Aorta (tissue), 5 donors: ENCODE results near the gene SPANXN4. TPM values are rescaled to one million over a fixed set of nuclear protein-coding genes. Genes with fewer than 3 reads are reported as not detected.

Experiments used
- ATAC-seq: fragments of 200-7000 bp; cut with Tn5 transposase; one replicate; pipeline ENCODE4 v1.9.1; 2022; ENCODE audit warnings: moderate library complexity; ENCODE audit not compliant: low FRiP score
- DNase-seq, 2 donors: peaks; one replicate each; pipeline ENCODE4 v3.0.0-alpha.2; 2020
- H3K27ac ChIP-seq, 2 donors: one replicate each; pipeline ENCODE4 v1.5.1; 2013; ENCODE audit warnings: low read length in 2 of 2, mild to moderate bottlenecking in 2 of 2, moderate library complexity in 2 of 2, control low read depth in 1 of 2, inconsistent platforms in 1 of 2, low read depth in 1 of 2
- H3K27me3 ChIP-seq, 2 donors: one replicate each; pipeline ENCODE4 v1.6.1; 2013; ENCODE audit warnings: control low read depth in 1 of 2, low read length in 1 of 2, mild to moderate bottlenecking in 1 of 2, moderate library complexity in 1 of 2; ENCODE audit not compliant: insufficient read depth in 2 of 2, control insufficient read depth in 1 of 2
- H3K36me3 ChIP-seq, 2 donors: one replicate each; pipeline ENCODE4 v1.6.1; 2013; ENCODE audit warnings: control low read depth in 1 of 2, low read length in 1 of 2, mild to moderate bottlenecking in 1 of 2; ENCODE audit not compliant: insufficient read depth in 2 of 2, control insufficient read depth in 1 of 2
- H3K4me1 ChIP-seq, 2 donors: one replicate each; pipeline ENCODE4 v1.6.1; 2013; ENCODE audit warnings: low read length in 2 of 2, control low read depth in 1 of 2, mild to moderate bottlenecking in 1 of 2, moderate library complexity in 1 of 2; ENCODE audit not compliant: insufficient read depth in 2 of 2, control insufficient read depth in 1 of 2
- H3K4me3 ChIP-seq, 2 donors: one replicate each; pipeline ENCODE4 v1.5.1; 2013; ENCODE audit warnings: low read length in 2 of 2, control low read depth in 1 of 2, mild to moderate bottlenecking in 1 of 2
- H3K9me3 ChIP-seq: one replicate; pipeline ENCODE4 v1.6.1; 2013; ENCODE audit warnings: mild to moderate bottlenecking, low read length; ENCODE audit not compliant: control insufficient read depth
- WGBS, 2 donors: extraction: QIAGEN DNeasy Blood & Tissue Kit; methylation state at CpG; one replicate each; pipeline ENCODE4 v1.1.7; 2013; 5-methylcytosine and 5-hydroxymethylcytosine counted together
- intact Hi-C, 2 donors: fragments of 100-400 bp; cut with DNase I; formaldehyde crosslinking; loops; one replicate each; pipeline versions ENCODE4 v1.14.2 to v1.15.0; 2022
- long read RNA-seq, 2 donors: library from polyadenylated mRNA; unstranded; transcript quantifications; one replicate each; pipeline ENCODE4 v2.0.0, GENCODE V29; 2020 to 2021
- polyA plus RNA-seq, 2 donors: library from polyadenylated mRNA; stranded (reverse); fragments of 200-250 nt; gene quantifications; one replicate each; pipeline ENCODE4 v1.2.3, GENCODE V29; 2013
- total RNA-seq, 2 donors: library from RNA; stranded (reverse); fragmentation: NEBNext Ultra II Directional; extraction: Animal tissue kit (Norgen Biotek cat#: 25700); gene quantifications; one replicate each; pipeline ENCODE4 v1.2.1, GENCODE V29; 2021
- donor health status: healthy with polysubstance abuse.
- donor health status: Bipolar disorder and iron deficiency.
- donor health status: DM: no; HTN: no; CAD: no.
- donor health status: DM: no; HTN: no; CAD: no.
- donor health status: DM: yes; HTN: yes; CAD: no.

The SPANXN4 gene, protein sequence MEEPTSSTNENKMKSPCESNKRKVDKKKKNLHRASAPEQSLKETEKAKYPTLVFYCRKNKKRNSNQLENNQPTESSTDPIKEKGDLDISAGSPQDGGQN
- total RNA-seq (not detected), polyA plus RNA-seq (not detected)
- long read RNA-seq, donor 1: 0 reads
- long read RNA-seq, donor 2: 0 reads

DNA sequence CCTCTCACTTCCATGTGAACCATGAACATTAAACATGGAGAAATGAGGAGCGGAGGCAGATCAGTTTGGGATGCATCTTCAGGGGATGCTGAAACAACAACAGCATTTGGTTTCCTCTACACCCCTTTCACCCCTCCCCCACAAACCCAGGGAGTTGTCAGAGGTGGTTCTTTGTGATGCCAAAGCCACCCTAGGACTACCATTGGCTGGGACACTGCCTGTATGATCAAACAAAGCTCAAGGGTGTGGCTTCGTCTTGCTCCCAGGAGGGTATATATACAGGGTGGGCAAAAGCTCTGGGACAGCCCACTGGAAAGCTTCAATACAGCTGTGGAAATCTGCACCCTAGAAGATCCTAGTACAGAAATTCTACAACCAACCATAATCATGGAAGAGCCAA, at the start of gene SPANXN4:
Gene SPANXN4, plus strand, starts transcription at position 301 of the 400 bp plus-strand sequence. Its CDS starts 87 bp downstream, at position 388.
- H3K4me1 ChIP-seq: no peaks in the 10 kb centered on the region
- no peak within 1 kb of the TSS for H3K4me3 ChIP-seq
- 74 to 84% methylated on average over 2 of the region's 2 CpGs for WGBS, 2 donors
- ATAC-seq (no peak), DNase-seq (no peak)
- H3K27ac ChIP-seq: no peak within 1 kb of the TSS
- H3K27me3 ChIP-seq: no peaks in the 10 kb centered on the region
- intact Hi-C loops: no loop called here
- H3K9me3 ChIP-seq: no peaks in the 10 kb centered on the region
- no peaks in the 10 kb centered on the region for H3K36me3 ChIP-seq

DNA sequence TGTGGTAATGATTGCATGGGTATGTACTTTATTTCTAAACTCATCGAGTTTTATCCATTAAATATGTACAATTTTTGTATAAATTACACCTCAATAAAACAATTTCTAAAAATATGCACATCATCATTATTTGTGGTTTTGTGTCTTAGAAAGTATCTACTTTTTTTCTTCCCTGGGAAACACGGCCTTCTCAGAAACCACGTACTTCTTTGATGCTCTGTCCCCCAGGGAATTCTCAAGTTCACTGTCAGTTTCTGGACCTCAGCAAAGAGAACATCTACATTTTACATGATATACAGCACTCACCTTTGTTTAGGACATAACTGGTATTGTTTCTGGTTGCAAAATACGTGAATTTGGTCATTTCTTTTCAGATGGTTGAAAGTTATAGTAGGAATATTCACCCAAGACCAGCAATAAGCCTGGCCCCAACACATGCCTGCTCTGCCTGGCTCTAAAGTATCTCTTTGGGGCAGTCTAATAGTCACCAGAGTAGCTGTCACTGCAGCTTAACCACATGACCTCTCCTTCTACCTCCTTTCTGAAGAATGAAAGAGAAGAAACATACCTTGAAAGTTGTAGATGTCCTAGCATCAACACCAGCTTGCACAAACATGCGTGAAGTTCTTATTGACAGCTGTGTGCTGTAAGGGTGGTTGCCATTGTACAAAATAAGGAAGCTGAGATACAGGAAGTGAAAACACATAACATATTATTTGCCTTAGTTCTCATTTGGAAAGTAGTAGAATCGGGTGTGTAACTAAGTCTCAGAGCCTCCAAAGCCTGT, 48.4 kb upstream of the SPANXN4 start:
- no peaks in the 10 kb centered on the region for H3K27me3 ChIP-seq
- intact Hi-C loops: no loop called here
- no peaks in the 10 kb centered on the region for H3K9me3 ChIP-seq
- no peaks in the 10 kb centered on the region for H3K4me1 ChIP-seq
- H3K27ac ChIP-seq: no peak overlapping the region
- 68 to 84% methylated on average over 6 of the region's 6 CpGs for WGBS, 2 donors
- no peak for ATAC-seq
- H3K4me3 ChIP-seq: no peak overlapping the region
- H3K36me3 ChIP-seq: no peaks in the 10 kb centered on the region
- DNase-seq: no peak

DNA sequence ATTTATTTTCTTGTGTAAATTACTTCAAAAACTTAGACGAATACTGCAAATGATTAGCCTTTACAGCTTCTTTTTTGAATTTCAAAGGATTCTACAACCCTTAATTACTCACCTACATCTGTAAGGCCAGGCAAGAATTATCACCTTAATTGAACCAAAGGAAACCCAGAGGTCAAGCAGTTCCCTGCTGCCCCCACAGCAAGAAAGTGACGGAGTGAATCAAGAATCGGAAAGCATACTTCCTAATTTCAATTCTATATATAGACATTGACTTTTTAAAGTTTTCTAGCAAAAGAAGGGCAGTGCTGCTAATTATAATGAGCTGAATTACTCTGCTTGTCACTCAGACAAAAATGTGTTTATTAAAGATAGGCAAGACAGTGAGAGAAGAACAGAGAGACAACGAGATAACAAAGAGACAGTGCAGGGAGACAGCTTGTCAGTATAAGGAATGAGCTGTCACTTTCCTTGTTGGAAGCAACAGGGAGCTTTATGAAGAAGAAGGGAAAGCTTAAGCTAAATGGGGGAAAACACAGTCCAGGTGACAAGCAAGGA, 47.5 kb upstream of the SPANXN4 start:
- DNase-seq: no peak
- whole genome bisulfite sequencing, 2 donors: 37 to 43% methylated on average over 4 of the region's 4 CpGs
- intact Hi-C loops: no loop called here
- no peak overlapping the region for H3K4me3 ChIP-seq
- H3K4me1 ChIP-seq: no peaks in the 10 kb centered on the region
- no peaks in the 10 kb centered on the region for H3K9me3 ChIP-seq
- no peaks in the 10 kb centered on the region for H3K27me3 ChIP-seq
- H3K36me3 ChIP-seq: no peaks in the 10 kb centered on the region
- no peak overlapping the region for H3K27ac ChIP-seq
- no peak for ATAC-seq

DNA sequence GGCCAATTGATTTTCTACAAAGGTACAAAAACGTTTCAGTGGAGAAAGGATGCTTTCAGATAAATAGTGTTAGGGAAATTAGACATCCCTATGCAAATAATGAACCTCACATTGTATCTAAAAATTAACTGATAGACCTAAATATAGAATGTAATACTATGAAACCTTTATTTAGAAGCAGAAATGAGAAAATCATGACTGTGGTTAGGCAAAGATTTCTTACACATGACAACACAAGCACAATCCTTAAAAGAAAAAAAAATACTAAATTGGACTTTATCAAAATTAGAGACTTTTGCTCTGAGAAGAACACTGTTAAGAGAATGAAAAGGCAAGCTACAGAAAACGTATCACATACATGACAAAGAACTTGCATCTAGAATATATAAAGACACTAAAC, 43.0 kb upstream of the SPANXN4 start:
- intact Hi-C loops: no loop called here
- Histone ChIP-seq H3K9me3 (no peaks in the 10 kb centered on the region), H3K4me1 (no peaks in the 10 kb centered on the region), H3K36me3 (no peaks in the 10 kb centered on the region), H3K27me3 (no peaks in the 10 kb centered on the region), H3K4me3 (no peak overlapping the region), H3K27ac (no peak overlapping the region)
- DNase-seq: no peak
- no peak for ATAC-seq
- WGBS, 2 donors: 33 to 46% methylated on average over 2 of the region's 2 CpGs

DNA sequence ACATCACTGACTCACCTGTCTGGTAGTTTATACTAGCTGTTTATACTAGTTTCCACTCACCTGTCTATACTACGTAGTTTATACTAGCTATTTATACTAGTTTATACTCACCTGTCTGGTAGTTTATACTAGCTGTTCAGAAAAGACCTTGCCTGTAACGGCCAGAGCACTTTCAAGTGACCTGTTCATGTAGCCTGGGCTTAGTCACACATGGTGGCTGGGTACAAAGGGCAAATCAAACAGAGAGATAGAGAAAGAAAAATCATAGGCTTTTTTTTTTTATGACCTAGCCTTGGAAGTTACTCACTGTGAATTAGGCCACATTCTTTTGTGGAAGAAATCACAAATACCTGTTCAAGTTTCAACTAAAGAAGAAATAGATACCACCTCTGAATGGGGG, 30.7 kb upstream of the SPANXN4 start:
- DNase-seq (no peak), ATAC-seq (no peak)
- WGBS, 2 donors: 44 to 84% methylated on average over 2 of the region's 2 CpGs
- no peaks in the 10 kb centered on the region for H3K9me3 ChIP-seq
- H3K27me3 ChIP-seq: no peaks in the 10 kb centered on the region
- intact Hi-C loops: no loop called here
- no peaks in the 10 kb centered on the region for H3K36me3 ChIP-seq
- no peak overlapping the region for H3K27ac ChIP-seq
- no peak overlapping the region for H3K4me3 ChIP-seq
- no peaks in the 10 kb centered on the region for H3K4me1 ChIP-seq

DNA sequence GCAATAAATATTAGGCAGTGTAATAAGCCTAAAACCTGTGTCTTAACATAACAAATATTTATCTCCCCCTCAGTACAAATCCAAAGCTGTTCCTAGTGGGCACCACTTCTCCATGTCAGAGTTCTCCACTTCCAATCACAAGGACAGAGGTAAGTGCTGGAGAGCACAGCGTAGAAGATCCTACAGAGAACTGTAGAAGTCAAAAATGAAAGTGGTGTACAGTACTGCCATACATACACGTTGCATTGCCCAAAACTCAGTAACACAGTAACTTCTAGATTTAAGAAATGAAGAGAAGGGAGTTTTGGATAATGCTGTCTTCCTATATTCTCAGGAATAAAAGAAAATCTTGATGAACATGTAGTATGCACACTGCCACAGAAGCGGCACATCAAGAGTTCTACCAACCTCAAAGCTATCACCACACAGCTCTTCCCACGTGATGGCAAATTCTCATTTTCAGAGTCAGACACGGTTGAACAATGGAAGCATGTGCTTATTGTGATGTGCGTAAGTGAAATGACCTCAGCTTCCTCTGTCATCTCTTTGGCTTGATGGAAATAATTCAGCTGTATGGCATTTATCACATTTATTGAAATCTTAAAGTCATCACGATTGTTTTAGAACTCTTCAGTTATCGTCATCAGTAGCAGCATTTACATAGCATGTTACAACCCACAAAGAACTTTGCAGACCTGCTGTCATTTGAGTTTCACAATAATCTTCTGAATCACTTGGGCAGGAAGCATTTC, 27.1 kb upstream of the SPANXN4 start:
- DNase-seq (no peak), ATAC-seq (no peak)
- H3K27me3 ChIP-seq: no peaks in the 10 kb centered on the region
- WGBS, 2 donors: 74 to 87% methylated on average over 8 of the region's 8 CpGs
- H3K4me1 ChIP-seq: no peaks in the 10 kb centered on the region
- H3K36me3 ChIP-seq: no peaks in the 10 kb centered on the region
- no peaks in the 10 kb centered on the region for H3K9me3 ChIP-seq
- H3K4me3 ChIP-seq: no peak overlapping the region
- no peak overlapping the region for H3K27ac ChIP-seq
- intact Hi-C loops: no loop called here

DNA sequence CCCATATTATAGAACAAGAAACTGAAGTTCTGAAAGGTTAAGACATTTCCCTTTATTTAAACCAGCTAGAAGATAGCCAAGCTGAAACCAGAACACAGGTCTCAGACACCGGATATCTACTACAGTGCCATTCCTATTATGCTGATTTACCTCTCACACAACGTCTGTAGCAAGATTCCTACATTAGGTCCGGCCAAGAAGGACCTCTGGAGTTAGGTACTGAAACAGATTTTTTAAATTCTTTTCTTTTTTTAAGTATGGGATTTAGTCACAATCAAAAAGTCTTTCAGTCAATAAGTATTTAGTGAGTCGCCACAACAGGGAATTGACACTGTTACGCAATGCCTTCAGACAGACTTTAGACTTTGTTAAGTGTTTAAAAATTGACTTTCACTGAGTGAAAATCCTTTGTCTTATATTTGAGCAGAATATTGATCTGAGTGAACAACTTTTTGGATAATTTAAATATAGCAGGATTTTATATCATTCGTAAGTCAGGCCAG, 26.5 kb upstream of the SPANXN4 start:
- no peak for ATAC-seq
- no peak for DNase-seq
- Histone ChIP-seq H3K27me3 (no peaks in the 10 kb centered on the region), H3K4me1 (no peaks in the 10 kb centered on the region), H3K9me3 (no peaks in the 10 kb centered on the region), H3K27ac (no peak overlapping the region), H3K36me3 (no peaks in the 10 kb centered on the region), H3K4me3 (no peak overlapping the region)
- WGBS, 2 donors: 71 to 79% methylated on average over 6 of the region's 6 CpGs
- intact Hi-C loops: no loop called here

DNA sequence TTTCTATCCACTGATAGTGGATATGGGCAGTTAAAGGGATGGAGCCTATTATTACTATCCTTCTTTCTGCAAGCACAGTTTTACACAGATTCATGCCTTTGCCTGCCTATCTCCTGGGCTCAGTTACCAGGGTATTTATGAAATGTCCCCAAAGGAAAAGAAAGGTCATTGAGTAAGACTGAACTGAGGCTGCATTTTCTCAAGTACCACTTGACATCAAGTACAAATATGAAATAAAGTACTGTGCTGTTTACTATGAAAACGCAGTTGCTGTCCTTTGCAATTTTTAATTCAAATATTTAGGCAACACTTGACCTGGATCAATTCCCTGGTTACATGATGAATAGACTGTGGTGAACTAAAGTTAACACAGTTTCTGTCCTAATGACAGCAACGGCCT, 23.5 kb upstream of the SPANXN4 start:
- no peaks in the 10 kb centered on the region for H3K4me1 ChIP-seq
- intact Hi-C loops: no loop called here
- ATAC-seq (no peak), DNase-seq (no peak)
- no peak overlapping the region for H3K4me3 ChIP-seq
- no peaks in the 10 kb centered on the region for H3K36me3 ChIP-seq
- H3K9me3 ChIP-seq: no peaks in the 10 kb centered on the region
- H3K27me3 ChIP-seq: no peaks in the 10 kb centered on the region
- no peak overlapping the region for H3K27ac ChIP-seq
- 58% methylated on average over 2 of the region's 2 CpGs for WGBS, 2 donors
